NT2/D1 (cell line): ENCODE results near the gene GNG10.
A peak's percentile ranks its signal among the peaks of the same experiment; 100 is the strongest.

Source experiments
- DNase-seq: peaks from one replicate; pipeline ENCODE4 v3.0.0-alpha.2; 2011; ENCODE audit warnings: low read depth, low spot score
- H3K27me3 ChIP-seq: 2 replicates; pipeline ENCODE4 v1.6.0; 2011; ENCODE audit warnings: mild to moderate bottlenecking; ENCODE audit not compliant: insufficient read length, insufficient read depth
- H3K36me3 ChIP-seq: 2 replicates; pipeline ENCODE4 v1.6.1; 2011; ENCODE audit warnings: mild to moderate bottlenecking, low read length, mixed read lengths; ENCODE audit not compliant: insufficient read depth, insufficient read length
- H3K4me1 ChIP-seq: 2 replicates; pipeline ENCODE4 v1.5.1; 2011; ENCODE audit not compliant: insufficient read depth, insufficient read length
- H3K4me3 ChIP-seq: 2 replicates; pipeline ENCODE4 v1.5.1; 2011; ENCODE audit warnings: low read depth; ENCODE audit not compliant: insufficient read length
- H3K9ac ChIP-seq: 2 replicates; pipeline ENCODE4 v1.6.0; 2011; ENCODE audit warnings: low read depth; ENCODE audit not compliant: insufficient read length
- H3K9me3 ChIP-seq: 2 replicates; pipeline ENCODE4 v1.5.1; 2011; ENCODE audit warnings: mild to moderate bottlenecking, low read length; ENCODE audit not compliant: insufficient read depth
- SUZ12 ChIP-seq: IDR thresholded peaks from 2 replicates; pipeline ENCODE4 v1.6.1; 2011; ENCODE audit not compliant: insufficient read length, insufficient read depth; ENCODE audit errors: extremely low read depth
- YY1 ChIP-seq: IDR thresholded peaks from 2 replicates; pipeline ENCODE4 v1.6.1; 2011; ENCODE audit not compliant: insufficient read length, insufficient read depth
- ZNF274 ChIP-seq: IDR thresholded peaks from 2 replicates; pipeline ENCODE4 v1.6.1; 2011; ENCODE audit warnings: mild to moderate bottlenecking, low read depth, low read length

Gene GNG10

DNA sequence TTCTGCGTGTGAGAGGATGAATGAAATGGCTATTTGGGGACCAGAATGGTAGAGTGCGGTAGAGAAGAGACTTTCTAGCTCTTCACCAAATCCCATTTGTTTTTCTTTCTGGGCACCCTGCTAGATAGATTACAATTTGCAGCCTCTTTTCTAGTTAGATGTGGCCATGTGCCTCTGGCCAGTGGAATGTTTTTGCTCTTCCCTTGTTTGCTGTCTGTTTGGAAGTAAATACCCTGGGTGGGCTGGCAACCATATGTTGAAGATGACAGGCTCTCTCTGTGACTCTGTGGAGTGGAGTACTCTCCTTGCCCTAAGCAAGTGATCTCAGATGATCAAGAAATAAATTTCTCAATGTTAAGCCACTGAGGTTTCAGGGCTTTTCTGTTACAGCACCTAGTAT lies 12.9 kb downstream of the GNG10 start:
- TF ChIP-seq YY1 = no peak
- no peak for TF ChIP-seq ZNF274
- TF ChIP-seq SUZ12 = no peak
- DNase-seq = no peak
- Histone ChIP-seq H3K9ac (no peak overlapping the region), H3K27me3 (no peaks in the 10 kb centered on the region), H3K9me3 (no peaks in the 10 kb centered on the region), H3K36me3 (peaks cover 8% of the 10 kb centered on the region), H3K4me3 (no peak overlapping the region), H3K4me1 (no peaks in the 10 kb centered on the region)

DNA sequence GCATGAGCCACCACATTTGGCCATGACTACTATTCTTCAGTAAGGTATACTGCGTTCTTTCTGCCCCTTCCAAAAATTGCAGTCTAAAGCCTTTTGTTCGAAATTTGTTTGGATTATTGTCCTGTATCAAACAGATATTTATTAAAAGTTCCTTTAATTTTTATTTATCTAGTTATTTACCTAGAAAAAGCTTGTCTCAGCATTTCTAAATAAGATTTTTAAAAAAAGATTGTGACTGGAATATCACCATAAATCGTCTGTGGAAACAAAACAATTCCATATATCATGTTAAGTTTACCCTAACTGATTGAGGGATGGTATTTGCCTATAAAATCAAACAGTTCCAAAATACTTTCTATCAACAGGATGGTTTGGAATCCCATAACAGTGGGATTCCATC lies 14.7 kb downstream of the GNG10 start:
- no peaks in the 10 kb centered on the region for H3K27me3 ChIP-seq
- DNase-seq = no peak
- TF ChIP-seq ZNF274 (no peak), SUZ12 (no peak), YY1 (no peak)
- no peaks in the 10 kb centered on the region for H3K9me3 ChIP-seq
- H3K9ac ChIP-seq = no peak overlapping the region
- no peaks in the 10 kb centered on the region for H3K4me1 ChIP-seq
- peaks cover 4% of the 10 kb centered on the region for H3K36me3 ChIP-seq
- H3K4me3 ChIP-seq = no peak overlapping the region

DNA sequence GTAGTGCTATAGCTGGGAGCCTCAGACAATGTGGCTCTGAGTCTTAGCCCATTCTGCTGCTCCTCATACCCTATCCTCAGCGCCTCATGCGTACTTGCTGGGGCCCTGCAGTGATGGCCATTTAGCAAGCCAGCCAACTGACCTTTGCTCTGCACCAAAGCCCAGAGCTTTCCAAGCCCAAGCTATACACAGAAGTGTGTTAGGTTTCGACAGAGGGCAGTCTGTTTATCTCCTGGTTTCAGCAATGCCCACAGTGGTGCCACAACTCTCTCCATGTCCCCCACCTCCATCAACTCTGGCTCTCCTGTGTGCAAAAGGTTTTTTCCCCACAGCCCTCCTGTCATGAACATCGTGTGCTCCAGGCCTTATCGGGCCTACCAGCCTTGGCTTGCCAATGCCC lies 16.9 kb downstream of the GNG10 start:
- DNase-seq = no peak
- TF ChIP-seq ZNF274 (no peak), YY1 (no peak), SUZ12 (no peak)
- H3K9me3 ChIP-seq = no peaks in the 10 kb centered on the region
- no peak overlapping the region for H3K9ac ChIP-seq
- peaks cover 4% of the 10 kb centered on the region for H3K36me3 ChIP-seq
- H3K4me3 ChIP-seq = no peak overlapping the region
- H3K4me1 ChIP-seq = no peaks in the 10 kb centered on the region
- no peaks in the 10 kb centered on the region for H3K27me3 ChIP-seq

GRCh38 chr9:111679199-111679598 lies 17.8 kb downstream of the GNG10 start:
- Histone ChIP-seq H3K9me3 (no peaks in the 10 kb centered on the region), H3K4me1 (no peaks in the 10 kb centered on the region), H3K4me3 (no peak overlapping the region), H3K36me3 (peaks cover 4% of the 10 kb centered on the region), H3K9ac (no peak overlapping the region), H3K27me3 (no peaks in the 10 kb centered on the region)
- TF ChIP-seq SUZ12 (no peak), ZNF274 (no peak), YY1 (no peak)
- no peak for DNase-seq

DNA sequence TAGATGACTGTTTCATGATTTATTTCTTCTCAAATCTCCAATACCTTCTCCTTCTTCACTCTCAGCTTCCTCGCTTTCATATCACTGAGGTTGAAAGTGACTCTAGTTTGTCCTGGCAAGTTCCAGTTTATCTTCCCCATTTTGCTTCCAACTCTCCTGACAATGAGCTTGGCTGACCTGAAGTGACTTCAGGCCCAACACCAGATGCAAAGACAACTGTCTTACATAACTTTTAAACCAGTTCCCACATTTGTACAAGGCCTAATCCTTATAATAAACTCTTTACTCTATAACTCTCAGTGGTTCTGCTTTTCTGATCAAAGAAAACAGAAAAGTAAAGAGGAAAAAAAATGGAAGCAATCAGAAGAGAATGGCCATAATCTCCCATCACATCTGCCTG lies 22.0 kb downstream of the GNG10 start:
- no peak for TF ChIP-seq YY1
- no peak for TF ChIP-seq SUZ12
- TF ChIP-seq ZNF274 = no peak
- Histone ChIP-seq H3K4me1 (no peaks in the 10 kb centered on the region), H3K27me3 (no peaks in the 10 kb centered on the region), H3K9ac (no peak overlapping the region), H3K4me3 (no peak overlapping the region), H3K9me3 (no peaks in the 10 kb centered on the region), H3K36me3 (peaks cover 4% of the 10 kb centered on the region)
- no peak for DNase-seq

DNA sequence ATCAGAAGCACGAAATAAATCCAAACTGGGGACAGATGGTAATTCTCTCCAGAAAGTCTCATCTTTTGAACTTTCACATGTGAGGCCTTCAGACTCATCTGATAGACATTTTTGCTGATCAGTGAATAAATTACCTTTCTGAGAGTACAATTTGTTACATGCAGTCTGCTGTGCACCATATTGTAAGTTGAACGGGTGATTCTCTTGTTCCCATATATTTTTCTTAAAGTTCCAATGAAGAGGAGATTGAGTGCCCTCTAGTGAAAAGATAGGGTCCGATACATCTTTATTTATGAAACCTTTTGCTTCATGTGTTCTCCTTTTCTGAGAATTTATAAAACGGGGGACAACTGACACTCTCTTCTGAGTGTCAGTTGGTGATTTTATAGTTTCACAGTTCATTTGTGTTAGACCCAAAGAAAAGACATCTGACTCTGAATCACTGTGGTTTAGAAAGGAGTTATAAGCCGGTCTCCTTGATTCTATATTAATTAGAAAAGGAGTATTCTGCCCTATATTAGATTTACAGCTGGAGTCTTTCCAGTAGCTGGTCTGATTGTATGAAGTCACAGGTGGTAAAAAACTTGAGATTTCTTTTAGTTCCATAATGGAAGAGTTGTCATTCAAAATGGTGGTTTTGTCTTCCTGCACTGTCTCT lies 30.4 kb downstream of the GNG10 start:
- Histone ChIP-seq H3K9ac (no peak overlapping the region), H3K9me3 (no peaks in the 10 kb centered on the region), H3K27me3 (no peaks in the 10 kb centered on the region), H3K4me3 (no peak overlapping the region), H3K4me1 (no peaks in the 10 kb centered on the region), H3K36me3 (no peaks in the 10 kb centered on the region)
- peak; percentile 8 for DNase-seq
- TF ChIP-seq ZNF274 (no peak), SUZ12 (no peak), YY1 (no peak)

GRCh38 chr9:111696796-111697195 lies 35.4 kb downstream of the GNG10 start:
- H3K9ac ChIP-seq = no peak overlapping the region
- no peak for DNase-seq
- H3K4me3 ChIP-seq = no peak overlapping the region
- no peaks in the 10 kb centered on the region for H3K27me3 ChIP-seq
- no peaks in the 10 kb centered on the region for H3K4me1 ChIP-seq
- TF ChIP-seq SUZ12 = no peak
- no peak for TF ChIP-seq YY1
- no peak for TF ChIP-seq ZNF274
- H3K36me3 ChIP-seq = no peaks in the 10 kb centered on the region
- H3K9me3 ChIP-seq = peaks cover 5% of the 10 kb centered on the region; the same call in 1 of the 2 replicates

- Histone ChIP-seq H3K4me1 (no peaks in the 10 kb centered on the region), H3K36me3 (no peaks in the 10 kb centered on the region), H3K9me3 (peaks cover 5% of the 10 kb centered on the region; the same call in 1 of the 2 replicates), H3K27me3 (no peaks in the 10 kb centered on the region), H3K4me3 (no peak overlapping the region), H3K9ac (no peak overlapping the region)
- TF ChIP-seq YY1 (no peak), ZNF274 (no peak), SUZ12 (no peak)
- no peak for DNase-seq
Measured at GRCh38 chr9:111700776-111701175, 39.4 kb downstream of the GNG10 start.
